PFSK-1 (cell line): ENCODE measurements around the gene PHF20.
A peak's percentile ranks its signal among the peaks of the same experiment; 100 is the strongest.

Experiments used
- FOXP2 ChIP-seq: optimal IDR thresholded peaks from 2 replicates; pipeline ENCODE3; 2011; ENCODE audit warnings: borderline replicate concordance, control low read depth, inconsistent platforms; ENCODE audit not compliant: insufficient read depth; ENCODE audit errors: extremely low read length, extremely low read depth
- POLR2AphosphoS5 ChIP-seq: IDR thresholded peaks from 2 replicates; pipeline ENCODE4 v1.6.1; 2012; ENCODE audit warnings: low read depth, mild to moderate bottlenecking, control low read depth, low read length, moderate library complexity
- REST ChIP-seq, 2 experiments: IDR thresholded peaks; 2 replicates each; pipeline versions ENCODE4 v1.6.1 to v1.8.0; 2011 to 2012; ENCODE audit warnings: low read depth in 2 of 2, low read length in 2 of 2, control low read depth in 1 of 2, inconsistent platforms in 1 of 2, mild to moderate bottlenecking in 1 of 2, moderate library complexity in 1 of 2; ENCODE audit not compliant: insufficient read depth in 1 of 2
- SIN3A ChIP-seq: IDR thresholded peaks from 2 replicates; pipeline ENCODE4 v1.6.1; 2012; ENCODE audit warnings: mild to moderate bottlenecking, low read length, moderate library complexity, borderline replicate concordance; ENCODE audit not compliant: insufficient read depth
- TAF1 ChIP-seq: IDR thresholded peaks from 2 replicates; pipeline ENCODE4 v1.6.1; 2012; ENCODE audit warnings: low read length, control low read depth, borderline replicate concordance; ENCODE audit not compliant: insufficient read depth

The PHF20 gene

GRCh38 chr20:35954200-35954906, 182.5 kb downstream of the PHF20 start, which contains the start of gene SCAND1:
Gene SCAND1, minus strand, starts transcription at chr20:35954502. Its CDS starts 218 bp downstream, at chr20:35954284.
- TF ChIP-seq SIN3A (no peak), TAF1 (peak; percentile 96), FOXP2 (peak; percentile 95), REST (IDR thresholded peaks at IDR 0.05; ENCODE audit: insufficient read depth in 1 of 2, low read depth in 2 of 2, low read length in 2 of 2) (0 out of 4 replicates have a peak, but pooled peaks have one; percentile 45 to 48), POLR2AphosphoS5 (peak; percentile 92)

- TF ChIP-seq SIN3A (no peak), FOXP2 (no peak), POLR2AphosphoS5 (no peak), TAF1 (no peak), REST (IDR thresholded peaks at IDR 0.05; ENCODE audit: insufficient read depth in 1 of 2, low read depth in 2 of 2, low read length in 2 of 2) (no peak)
These were observed 183.1 kb downstream of the PHF20 start for GRCh38 chr20:35954907-35955251.

- TF ChIP-seq POLR2AphosphoS5 (no peak), TAF1 (no peak), SIN3A (no peak), REST (IDR thresholded peaks at IDR 0.05; ENCODE audit: insufficient read depth in 1 of 2, low read depth in 2 of 2, low read length in 2 of 2) (no peak)
These were observed 184.8 kb downstream of the PHF20 start for GRCh38 chr20:35956616-35957015.

- TF ChIP-seq SIN3A (no peak), REST (IDR thresholded peaks at IDR 0.05; ENCODE audit: insufficient read depth in 1 of 2, low read depth in 2 of 2, low read length in 2 of 2) (no peak), POLR2AphosphoS5 (no peak), FOXP2 (no peak), TAF1 (no peak)
These were observed 192.1 kb downstream of the PHF20 start for GRCh38 chr20:35963878-35964277.
